ENCODE data around the gene MCOLN1. TPM values are rescaled to one million over a fixed set of nuclear protein-coding genes. Genes with fewer than 3 reads are reported as not detected.

The MCOLN1 gene
- total and polyA plus RNA-seq, 9 of the 15 experiments (the other 6 are each of a cell fraction or from before 2014, with no cell fraction given) = 0.25 to 15.4 (median 7.1) TPM

- ChIA-PET CTCF (ENCODE audit: low intra/inter-chr PET ratio) (no interaction called here), POLR2A (no interaction called here)
- ATAC-seq = no peak
Measured at GRCh38 chr19:7570761-7571160, 48.3 kb downstream of the MCOLN1 start.

More at GRCh38 chr19:7570761-7571160, 48.3 kb downstream of the MCOLN1 start:
- H3K79me2 ChIP-seq (ENCODE audit: control insufficient read depth, insufficient read depth, low read length) = no peaks in the 10 kb centered on the region
- H3K4me2 ChIP-seq (ENCODE audit: insufficient read depth, low read length) = no peak overlapping the region
- DNase-seq (ENCODE audit: extremely low read depth in 1 of 4, low spot score in 3 of 4) (no peak), FAIRE-seq (no peak)
- no peak overlapping the region for H2AFZ ChIP-seq (ENCODE audit: low read depth, low read length)
- TF ChIP-seq HNRNPUL1 (IDR thresholded peaks at IDR 0.05; ENCODE audit: low read length) (no peak), IRF2 (CRISPR knock-in tag; IDR thresholded peaks at IDR 0.05) (no peak), GTF2A2 (tag; IDR thresholded peaks at IDR 0.05) (no peak), ZNF707 (CRISPR knock-in tag; conservative IDR thresholded peaks at IDR 0.05) (no peak), KAT8 (IDR thresholded peaks at IDR 0.05; ENCODE audit: low read depth) (no peak), SMAD3 (CRISPR knock-in tag; conservative IDR thresholded peaks at IDR 0.05) (no peak), ZNF518B (CRISPR knock-in tag; IDR thresholded peaks at IDR 0.05) (no peak), ZNF3 (CRISPR knock-in tag; IDR thresholded peaks at IDR 0.05) (no peak), SMARCA4 (IDR thresholded peaks at IDR 0.05) (no peak), ARNT (IDR thresholded peaks at IDR 0.05) (no peak), CCNT2 (IDR thresholded peaks at IDR 0.05; ENCODE audit: borderline replicate concordance, extremely low read depth, insufficient read length, low read depth, low read length) (no peak), MEF2D (tag; conservative IDR thresholded peaks at IDR 0.05; ENCODE audit: low read depth) (no peak), RCOR1 (IDR thresholded peaks at IDR 0.05; ENCODE audit: borderline replicate concordance in 1 of 2, low read depth in 2 of 2, low read length in 2 of 2) (no peak)
- WGBS (ENCODE audit: insufficient coverage, low coverage, missing lambda C conversion rate) = 13% methylated on average over 5 of the region's 5 CpGs
- H3K9me1 ChIP-seq (ENCODE audit: control insufficient read depth, insufficient read depth, low read length) = no peaks in the 10 kb centered on the region
- 0 out of 5 replicates have a peak, but pooled peaks cover 0 to 4% of the 10 kb centered on the region in 2 experiments for H3K4me1 ChIP-seq (replicated peaks in 1 of 2; ENCODE audit: control insufficient read depth in 2 of 2, insufficient read depth in 2 of 2, low read length in 2 of 2)
- no peak overlapping the region for H3K27ac ChIP-seq (ENCODE audit: extremely low read depth, low read depth, low read length)
- no peak overlapping the region for H3K4me3 ChIP-seq
- intact Hi-C loops (cut with micrococcal nuclease) = no loop called here
- no peaks in the 10 kb centered on the region for H3K9me3 ChIP-seq (replicated peaks; ENCODE audit: control insufficient read depth, insufficient read depth, low read depth, low read length)
- H4K20me1 ChIP-seq (replicated peaks; ENCODE audit: control insufficient read depth, insufficient read depth, low read length) = no peaks in the 10 kb centered on the region
- H3K36me3 ChIP-seq (ENCODE audit: control insufficient read depth, insufficient read depth, low read length) = no peaks in the 10 kb centered on the region
- in situ Hi-C loops (cut with MboI) = loop anchor here (5.0 kb wide), 1 partner anchor 237 kb away; no protein-coding TSS in a partner anchor
- no TSS peak for BruUV-seq (replicated peaks)
- no peak overlapping the region for H3K9ac ChIP-seq (ENCODE audit: insufficient read depth in 1 of 2, low read depth in 2 of 2, low read length in 2 of 2)
- no peaks in the 10 kb centered on the region; a peak in 2 of 5 replicates for H3K27me3 ChIP-seq (ENCODE audit: control insufficient read depth in 2 of 2, insufficient read depth in 2 of 2, low read length in 2 of 2)

All from K562 (cell line).